GM19099 (cell line): ENCODE measurements around the gene ZNF827.

Source experiments
- POLR2A ChIP-seq: IDR thresholded peaks from 3 replicates; pipeline ENCODE4 v1.6.1; 2011; ENCODE audit warnings: low read depth; ENCODE audit not compliant: insufficient read length; ENCODE audit errors: extremely low read depth

The ZNF827 gene

GRCh38 chr4:145840801-145841200 lies 97.8 kb downstream of the ZNF827 start:
- TF ChIP-seq POLR2A, result no peak

DNA sequence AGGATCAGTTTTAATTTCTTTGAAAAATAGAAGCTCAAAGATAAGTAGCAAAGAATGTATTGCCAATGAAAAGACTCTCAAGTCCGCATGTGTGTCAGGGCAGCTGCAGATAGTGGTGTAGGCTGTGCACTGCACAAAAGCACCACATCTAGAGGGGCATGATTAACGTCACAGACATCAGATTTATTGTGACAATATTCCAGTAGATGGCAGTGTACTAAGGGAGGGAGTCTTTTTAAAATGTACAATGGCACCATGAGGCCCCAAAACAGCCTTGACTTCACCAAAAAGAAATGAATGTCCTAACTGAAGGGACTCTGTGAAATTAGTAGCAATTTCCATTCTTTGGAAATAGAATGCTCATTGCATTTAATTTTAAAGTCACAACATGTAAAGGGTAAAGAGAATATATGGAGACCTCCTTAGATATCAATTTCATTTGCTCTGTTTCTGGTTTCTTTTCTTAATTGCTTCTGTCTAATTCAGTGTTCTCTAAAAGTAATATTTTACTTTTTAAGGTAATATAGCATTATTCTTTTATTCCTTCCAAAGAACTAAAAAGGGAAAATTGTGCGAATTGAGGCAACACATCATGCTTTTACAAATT lies 98.4 kb downstream of the ZNF827 start:
- no peak for TF ChIP-seq POLR2A

DNA sequence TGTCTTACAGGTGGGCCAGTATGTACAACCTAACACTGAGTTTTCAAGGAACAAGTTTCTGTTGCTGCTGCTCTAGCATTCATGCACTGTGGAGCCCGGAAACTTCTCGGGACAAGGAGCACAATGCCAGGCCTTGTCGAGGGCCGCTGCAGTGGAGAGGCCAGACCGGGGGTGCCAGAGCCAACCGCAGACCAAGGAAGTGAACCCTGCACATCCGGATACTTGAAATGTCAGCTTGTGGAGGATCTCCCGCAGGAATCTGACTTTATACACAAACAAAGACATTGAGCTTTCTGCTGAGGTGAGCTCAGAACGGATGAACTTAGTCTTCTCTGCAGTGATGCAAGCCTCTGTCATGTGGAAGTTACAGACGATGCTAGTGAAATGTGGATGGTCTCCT lies 99.5 kb downstream of the ZNF827 start:
- TF ChIP-seq POLR2A, result no peak

DNA sequence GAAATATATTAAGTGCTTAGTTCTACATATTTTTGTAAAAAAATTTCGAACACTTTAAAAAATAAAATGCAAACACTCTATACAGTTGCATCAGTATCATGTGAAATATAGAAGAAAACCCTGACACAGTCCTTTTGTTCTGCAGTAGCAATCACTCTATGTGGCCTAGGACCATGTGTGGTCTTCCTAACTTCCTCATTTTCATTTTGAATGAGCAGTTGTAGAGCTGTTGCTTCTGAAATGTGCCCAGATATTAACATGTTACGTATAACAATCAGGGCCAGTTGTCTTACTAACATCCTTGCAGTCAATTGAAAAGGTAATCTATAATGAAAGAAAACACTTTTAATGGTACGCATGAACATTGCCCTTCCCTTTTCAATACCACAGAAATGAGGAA lies 107.9 kb downstream of the ZNF827 start:
- no peak for TF ChIP-seq POLR2A

DNA sequence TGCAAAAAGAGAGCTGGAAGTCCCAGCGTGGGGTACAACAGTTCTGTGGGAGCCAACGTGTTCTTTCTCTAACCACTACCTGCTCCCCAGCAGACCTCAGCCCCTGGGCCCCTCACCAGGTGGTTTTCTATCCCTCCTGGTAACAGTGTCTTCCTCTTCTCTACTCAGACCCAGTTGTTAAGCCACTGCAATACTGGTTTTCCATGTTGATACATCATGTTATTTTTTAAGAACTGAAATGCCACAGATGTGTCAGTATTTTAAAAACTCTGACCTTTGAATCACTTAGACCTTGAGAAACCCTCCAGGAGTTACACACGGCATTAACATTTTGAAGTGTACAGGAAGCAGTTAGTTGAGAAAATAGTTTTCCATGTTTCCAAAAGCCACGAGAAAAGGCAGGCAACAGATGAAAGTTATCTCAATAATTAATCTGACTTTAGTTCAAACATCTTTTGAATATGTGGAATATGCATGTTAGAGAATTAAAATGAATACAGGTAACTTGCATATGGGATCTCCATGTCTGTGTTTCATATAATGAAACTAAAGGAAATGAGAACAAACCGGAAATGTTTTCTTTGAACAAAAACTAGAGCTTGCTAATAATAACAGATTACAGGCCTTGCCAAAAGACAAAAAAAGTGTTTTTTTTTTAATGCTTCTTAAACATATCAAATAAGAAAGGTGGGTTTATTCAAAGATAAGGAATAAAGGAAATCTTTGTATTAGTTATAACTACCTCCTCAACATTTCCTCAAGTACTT lies 108.8 kb downstream of the ZNF827 start:
- TF ChIP-seq POLR2A, result no peak

GRCh38 chr4:145828802-145829485 lies 109.7 kb downstream of the ZNF827 start:
- no peak for TF ChIP-seq POLR2A

DNA sequence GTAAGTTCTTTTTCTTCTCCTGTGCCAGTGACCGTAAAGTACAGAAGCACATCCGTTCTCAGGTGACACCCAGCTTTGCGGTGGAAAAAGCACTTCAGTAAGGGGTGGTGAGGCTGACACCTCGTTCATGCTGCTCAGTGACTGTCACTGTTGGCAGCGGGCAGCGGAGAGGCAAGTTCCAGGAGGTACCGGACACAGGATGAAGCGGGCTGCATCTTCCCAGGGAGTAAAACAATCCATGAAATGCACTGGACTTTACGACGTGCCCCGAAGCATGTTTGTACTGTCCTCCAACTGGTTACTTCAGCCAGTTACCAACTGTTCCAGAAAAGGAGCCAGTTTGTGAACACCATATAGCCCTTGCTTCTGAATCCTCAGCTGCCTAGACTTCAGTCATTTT lies 110.7 kb downstream of the ZNF827 start:
- no peak for TF ChIP-seq POLR2A

GRCh38 chr4:145825255-145825654 lies 113.4 kb downstream of the ZNF827 start:
- no peak for TF ChIP-seq POLR2A

- no peak for TF ChIP-seq POLR2A
These were observed 114.2 kb downstream of the ZNF827 start for GRCh38 chr4:145824463-145824862.

- no peak for TF ChIP-seq POLR2A
These were observed 114.9 kb downstream of the ZNF827 start for GRCh38 chr4:145823743-145824142.

GRCh38 chr4:145822581-145822980 lies 116.0 kb downstream of the ZNF827 start:
- TF ChIP-seq POLR2A, result no peak

- no peak for TF ChIP-seq POLR2A
These were observed 116.4 kb downstream of the ZNF827 start for GRCh38 chr4:145822181-145822580.

DNA sequence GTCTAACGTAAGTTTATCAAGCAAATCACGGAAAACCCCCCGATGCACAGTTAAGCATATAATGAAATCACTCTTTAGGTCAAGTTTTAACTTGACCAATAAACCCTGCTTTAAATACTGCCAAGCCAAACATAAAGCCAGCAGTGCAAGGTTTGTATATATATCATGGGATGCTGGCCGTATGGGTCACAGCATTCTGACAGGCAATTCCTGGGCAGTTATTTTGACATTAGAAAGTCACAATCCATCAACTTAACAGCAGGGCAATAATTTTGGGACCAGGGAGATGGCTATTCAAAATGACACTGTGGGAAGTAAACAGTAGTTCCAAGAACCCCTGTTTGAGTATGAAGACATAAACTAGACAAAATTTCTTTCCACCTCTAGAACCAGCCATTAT lies 116.9 kb downstream of the ZNF827 start:
- no peak for TF ChIP-seq POLR2A

- no peak for TF ChIP-seq POLR2A
These were observed 118.2 kb downstream of the ZNF827 start for GRCh38 chr4:145820407-145820806.

DNA sequence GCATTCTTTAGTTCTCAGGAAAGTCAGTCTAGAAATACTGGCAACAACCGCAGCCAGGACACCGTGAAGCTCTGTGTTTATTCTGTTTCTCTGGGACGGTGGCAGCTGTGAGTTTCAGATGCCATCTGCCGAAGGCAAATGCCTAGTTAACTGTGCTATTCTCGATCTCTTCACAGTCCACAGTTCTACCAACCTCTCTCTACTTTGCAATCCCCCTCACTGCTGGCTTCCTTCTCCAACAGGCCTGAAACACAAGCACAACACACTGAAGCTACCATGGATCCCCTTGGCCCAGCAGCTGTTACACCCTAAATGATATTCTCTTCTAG lies 118.8 kb downstream of the ZNF827 start:
- TF ChIP-seq POLR2A, result no peak
